Urothelium cell line (cell line): Measurements from ENCODE around the gene CUL4B.
"Not testable (repeated sequence)": the region's sequence is repeated elsewhere in the genome, so short reads cannot be mapped to it uniquely, and the experiment has no call there.

Source experiments
- DNase-seq: peaks from one replicate; pipeline ENCODE4 v3.0.0; 2011; ENCODE audit warnings: low spot score, mixed read lengths
- FAIRE-seq: peaks from 2 replicates; lab custom pipeline; 2011; peaks lifted over from hg19 to GRCh38; lab: Jason Lieb, UNC

Gene CUL4B

DNA sequence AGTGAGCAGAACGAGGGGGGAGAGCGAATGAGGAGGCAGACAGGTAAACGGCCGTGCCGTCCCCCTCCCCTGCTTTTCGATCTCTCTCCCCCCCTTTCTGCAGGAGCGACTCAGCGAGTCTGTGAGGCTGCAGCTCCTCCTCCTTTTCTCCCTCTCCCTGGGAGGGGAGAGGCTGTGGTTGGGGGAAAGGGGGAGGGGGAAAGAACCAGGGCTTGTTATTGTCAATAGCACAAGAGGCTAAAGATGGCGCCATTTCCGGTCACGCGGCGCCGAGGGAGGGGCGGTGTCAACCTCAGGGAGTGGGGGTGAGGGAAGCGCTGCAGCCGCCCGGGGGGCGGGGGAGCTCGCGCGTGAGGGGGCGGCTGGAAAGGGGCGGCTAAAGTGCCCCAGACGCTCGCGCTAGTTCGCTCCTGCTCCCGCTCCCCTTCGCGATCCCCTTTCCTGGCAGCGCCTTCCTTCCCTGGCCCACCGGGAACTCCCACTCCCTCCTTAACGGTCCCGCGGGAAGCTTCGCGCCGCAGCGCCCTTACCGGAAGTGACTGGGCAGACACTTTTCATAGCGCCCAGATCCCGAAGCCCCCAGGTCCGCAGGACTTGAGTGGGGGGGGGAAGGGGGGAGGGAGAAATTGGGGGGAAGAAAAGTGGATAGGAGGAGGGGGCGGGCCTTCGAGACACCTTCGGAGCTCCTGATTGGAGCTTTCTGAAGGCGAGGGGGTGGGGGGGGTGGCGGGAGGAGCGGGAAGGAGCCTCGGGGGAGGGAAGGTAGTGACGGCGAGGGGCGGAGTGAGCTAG lies at the start of gene CUL4B:
Gene CUL4B, minus strand, starts transcription at position 121 of the 792 bp plus-strand sequence. CDS start 324 bp downstream, outside the sequence.
- peak; percentile 67 for DNase-seq
- no peak for FAIRE-seq

DNA sequence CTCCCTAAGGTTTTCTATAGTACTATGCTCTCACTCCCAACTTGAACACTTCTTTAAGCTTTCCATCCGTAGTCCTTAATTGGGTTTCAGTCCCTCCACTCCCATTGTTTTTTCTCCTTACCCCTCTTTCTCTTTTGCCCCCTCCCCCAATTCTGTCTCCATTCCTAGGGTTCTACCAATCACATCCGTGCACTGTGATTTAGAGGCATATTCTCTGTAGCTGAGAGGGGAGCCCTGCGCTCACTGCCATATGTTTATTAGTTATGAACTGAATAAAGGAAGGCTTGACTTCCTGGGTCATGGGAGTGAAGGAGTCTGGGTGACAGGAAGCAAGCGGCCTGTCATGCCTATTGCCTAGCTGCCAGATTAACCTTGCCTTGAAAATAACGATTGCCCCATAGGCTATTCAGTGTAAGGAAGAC lies 43.6 kb upstream of the CUL4B start:
- FAIRE-seq (no peak), DNase-seq (peak; percentile 2)

DNA sequence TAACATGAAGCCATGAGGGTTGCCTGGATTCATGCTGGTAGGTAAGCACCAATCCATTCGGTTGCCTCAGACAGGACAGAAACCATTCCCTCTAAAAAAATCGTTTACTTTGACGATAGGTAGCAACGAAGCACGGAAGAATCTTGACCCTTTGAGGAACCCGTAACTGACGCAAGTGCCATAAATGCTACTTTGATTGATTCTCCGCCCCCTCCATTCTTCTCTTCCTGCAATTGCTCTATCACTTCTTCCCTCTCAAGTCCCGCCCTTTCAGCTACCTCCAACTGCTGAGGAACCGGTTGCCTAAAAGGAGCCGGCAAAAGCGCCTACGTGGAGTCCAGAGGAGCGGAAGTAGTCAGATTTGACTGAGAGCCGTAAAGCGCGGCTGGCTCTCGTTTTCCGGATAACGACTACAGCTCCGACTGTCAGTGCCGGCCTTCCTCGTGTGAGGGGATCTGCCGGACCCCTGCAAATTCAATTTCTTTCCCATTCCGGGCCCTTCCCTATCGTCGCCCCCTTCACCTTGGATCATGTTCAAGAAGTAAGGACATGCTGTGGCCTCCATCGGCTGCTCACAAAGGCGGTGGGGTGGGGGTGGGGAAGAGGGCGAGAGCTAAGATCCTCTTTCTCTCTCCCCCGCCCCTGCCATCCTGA lies 43.1 kb upstream of the CUL4B start, which contains the start of gene MCTS1:
Gene MCTS1, plus strand, starts transcription at position 395 of the 654 bp plus-strand sequence. Its CDS starts 136 bp downstream, at position 531.
- FAIRE-seq, result no peak
- peak; percentile 62 for DNase-seq

DNA sequence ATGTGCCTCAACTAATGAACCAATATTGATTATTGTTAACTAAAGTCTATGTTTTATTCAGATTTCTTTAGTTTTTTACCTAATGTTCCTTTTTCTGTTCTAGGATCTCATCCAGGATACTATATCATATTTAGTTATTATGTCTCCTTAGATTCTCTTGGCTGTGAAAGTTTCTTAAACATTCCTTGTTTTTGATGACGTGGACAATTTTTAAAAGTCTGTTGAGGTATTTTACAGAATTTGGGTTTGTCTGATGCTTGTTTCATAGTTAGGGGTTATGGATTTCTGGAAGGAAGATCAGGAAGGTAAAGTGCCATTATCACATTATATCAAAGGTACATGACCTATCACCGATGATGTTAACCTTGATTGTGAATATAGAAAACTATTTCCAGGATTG lies 24.9 kb upstream of the CUL4B start:
- FAIRE-seq, result no peak
- DNase-seq, result no peak

DNA sequence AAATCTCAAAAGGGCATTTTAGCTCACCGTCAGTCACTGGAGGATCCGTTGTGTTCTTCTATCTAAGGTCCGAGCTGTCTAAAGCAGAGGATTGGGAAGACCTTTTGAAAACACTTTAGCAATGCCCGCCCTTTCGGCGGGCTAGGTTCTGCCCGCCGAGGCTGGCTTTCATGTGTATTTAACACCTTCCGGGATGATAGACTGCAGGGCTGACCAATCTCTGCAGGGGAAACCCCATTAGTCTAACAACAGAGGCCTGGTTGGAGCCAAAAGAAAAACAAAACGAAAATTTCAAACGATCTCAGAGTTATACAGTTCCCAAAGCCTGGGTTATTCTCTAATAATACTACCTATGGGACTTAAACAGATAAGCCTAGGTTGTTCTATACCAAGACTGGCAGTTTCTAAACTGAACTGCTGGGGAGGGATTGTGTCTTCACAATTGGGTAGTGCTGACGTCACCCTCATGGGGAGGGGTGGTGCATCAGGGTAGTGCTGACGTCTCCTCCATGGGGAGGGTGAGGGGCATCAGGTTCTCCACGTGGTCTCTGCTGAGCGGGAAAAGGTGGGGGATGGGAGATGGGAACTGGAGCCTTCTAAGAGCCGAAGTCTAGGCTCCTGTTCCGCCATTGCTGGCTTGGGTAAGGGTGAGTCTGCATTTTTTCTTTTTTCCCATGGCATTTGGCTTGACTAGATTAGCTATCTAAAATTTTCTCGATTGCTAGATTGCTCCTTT lies 14.8 kb upstream of the CUL4B start:
- no peak for DNase-seq
- no peak for FAIRE-seq

DNA sequence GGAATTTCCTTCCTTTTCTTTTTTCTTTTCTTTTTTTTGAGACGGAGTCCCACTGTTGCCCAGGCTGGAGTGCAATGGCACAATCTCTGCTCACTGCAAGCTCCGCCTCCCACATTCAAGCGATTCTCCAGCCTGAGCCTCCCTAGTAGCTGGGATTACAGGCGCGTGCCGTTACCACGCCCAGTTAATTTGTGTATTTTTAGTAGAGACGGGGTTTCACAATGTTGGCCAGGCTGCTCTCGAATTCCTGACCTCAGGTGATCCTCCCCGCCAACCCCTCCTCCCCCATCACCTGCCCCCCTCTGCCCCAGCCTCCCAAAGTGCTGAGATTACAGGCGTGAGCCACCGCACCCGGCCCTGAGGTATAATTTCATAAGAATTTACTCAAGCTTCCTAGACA lies 13.0 kb upstream of the CUL4B start:
- DNase-seq, FAIRE-seq: not testable (repeated sequence)

DNA sequence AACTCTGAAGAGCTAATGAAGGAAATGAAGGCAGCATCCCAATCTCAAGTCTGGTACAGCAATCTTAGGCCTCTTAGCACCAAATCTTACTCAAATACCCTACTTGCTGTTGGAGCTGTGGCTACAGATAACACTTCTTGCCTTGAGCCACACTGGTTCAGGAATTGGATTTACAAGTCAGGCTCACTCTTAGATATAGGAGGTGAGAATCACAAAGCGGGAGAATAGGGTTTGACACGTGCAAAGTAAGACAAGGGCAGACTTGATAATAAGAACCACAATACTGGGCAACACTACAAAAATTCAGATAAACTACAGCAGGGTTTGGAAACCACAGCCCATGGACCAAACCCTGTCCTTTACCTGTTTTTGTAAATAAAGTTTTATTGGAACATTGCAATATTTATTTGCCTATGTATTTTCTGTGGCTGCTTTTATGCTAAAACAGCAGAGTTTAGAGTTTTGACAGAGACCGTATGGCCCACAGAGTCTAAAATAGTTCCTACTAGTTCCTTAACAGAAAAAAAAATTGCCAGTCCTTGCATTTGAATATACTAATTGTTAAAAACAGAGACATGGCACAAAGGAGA lies 9.3 kb upstream of the CUL4B start:
- FAIRE-seq (no peak), DNase-seq (no peak)

DNA sequence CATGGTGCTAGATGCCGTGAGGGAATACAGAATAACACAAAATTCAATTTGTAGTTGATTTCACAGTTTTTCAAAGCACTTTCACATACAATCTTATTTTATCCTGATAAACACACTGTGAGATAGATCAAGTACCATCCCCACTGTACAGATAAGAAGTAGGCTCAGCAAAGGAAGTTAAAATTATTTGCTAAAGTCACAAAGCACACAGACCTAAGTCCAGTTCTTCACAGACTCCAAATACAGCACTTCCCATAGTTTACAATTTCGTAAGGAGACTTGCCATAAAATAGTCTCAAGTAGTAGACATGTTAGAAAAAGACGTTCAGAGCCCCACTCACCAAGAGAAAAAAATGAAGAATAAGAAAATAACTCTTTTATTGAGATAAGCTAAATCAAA lies 7.8 kb upstream of the CUL4B start:
- DNase-seq (no peak), FAIRE-seq (no peak)

DNA sequence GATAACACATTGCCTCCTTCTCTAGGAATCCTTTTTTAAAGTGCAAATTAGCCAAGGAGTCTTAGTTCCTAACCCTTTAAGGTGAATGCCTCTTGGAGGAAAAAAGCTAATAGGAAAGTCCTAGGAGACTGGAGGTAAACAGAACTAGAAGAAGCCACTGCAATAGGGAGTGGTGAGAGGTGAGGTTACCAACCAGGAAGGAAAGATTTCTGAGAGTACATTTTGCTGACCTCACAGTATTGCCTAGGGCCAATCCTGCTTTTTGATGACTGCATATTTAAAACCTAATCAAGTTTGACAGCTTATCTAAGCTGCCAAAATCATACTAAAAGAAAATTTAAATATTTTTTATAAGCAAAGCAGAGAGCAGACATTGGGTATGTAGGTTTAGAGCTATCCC lies 7.3 kb upstream of the CUL4B start:
- no peak for DNase-seq
- no peak for FAIRE-seq

DNA sequence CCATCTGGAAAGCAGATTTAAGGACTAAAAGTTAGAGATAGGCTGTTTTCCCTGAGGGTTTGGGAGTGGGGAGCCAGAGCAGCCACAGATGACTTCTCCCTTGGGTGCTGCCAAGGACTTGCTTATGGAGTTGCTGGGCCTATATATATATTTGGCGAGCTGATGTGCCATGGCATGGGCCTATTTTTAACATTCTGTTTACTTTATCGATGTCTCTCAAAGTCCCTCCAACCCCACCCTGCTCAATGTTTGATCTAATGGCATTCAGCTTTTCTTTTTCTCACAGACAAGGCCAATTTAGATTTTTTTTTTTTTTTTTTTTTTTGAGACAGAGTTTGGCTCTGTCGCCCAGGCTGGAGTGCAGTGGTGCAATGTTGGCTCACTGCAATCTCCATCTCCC lies 6.1 kb upstream of the CUL4B start:
- DNase-seq (no peak), FAIRE-seq (no peak)

DNA sequence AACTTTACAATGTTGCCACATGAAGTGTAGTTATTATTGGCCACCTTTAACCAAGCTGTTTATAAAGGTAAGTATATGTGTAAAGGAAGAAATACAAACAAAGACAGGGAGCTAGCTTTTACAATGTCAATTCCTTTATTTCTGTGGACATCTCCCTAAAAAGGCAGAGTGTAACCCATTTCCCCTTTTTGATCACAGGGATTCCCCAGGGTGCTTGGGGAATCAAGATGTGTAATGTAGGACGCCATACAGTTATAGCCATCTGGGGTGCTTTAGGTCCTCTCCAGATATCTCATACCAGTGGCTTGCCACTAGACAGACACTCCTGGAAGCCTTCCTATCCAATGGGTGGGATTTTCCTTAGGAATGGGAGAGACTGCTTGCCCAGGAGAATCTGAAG lies 4.2 kb upstream of the CUL4B start:
- FAIRE-seq (no peak), DNase-seq (no peak)

DNA sequence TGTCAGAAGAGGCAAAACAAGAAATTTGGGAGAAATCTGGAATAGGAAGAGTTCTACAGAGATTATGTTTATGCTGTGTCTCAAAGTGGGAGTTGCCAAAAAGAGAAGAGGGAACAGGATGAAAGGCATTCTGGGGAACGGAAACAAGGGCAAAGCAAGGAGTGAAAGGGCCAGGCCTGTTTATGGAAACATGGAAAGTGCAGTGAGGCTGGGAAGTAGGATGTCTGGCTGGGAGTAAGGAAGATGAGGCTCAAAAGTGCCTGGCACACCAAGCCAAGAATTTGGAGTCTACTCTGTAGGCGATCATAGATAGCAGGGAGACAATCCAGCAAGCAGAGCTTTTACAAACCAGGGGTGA lies 1.8 kb upstream of the CUL4B start:
- FAIRE-seq, result no peak

DNA sequence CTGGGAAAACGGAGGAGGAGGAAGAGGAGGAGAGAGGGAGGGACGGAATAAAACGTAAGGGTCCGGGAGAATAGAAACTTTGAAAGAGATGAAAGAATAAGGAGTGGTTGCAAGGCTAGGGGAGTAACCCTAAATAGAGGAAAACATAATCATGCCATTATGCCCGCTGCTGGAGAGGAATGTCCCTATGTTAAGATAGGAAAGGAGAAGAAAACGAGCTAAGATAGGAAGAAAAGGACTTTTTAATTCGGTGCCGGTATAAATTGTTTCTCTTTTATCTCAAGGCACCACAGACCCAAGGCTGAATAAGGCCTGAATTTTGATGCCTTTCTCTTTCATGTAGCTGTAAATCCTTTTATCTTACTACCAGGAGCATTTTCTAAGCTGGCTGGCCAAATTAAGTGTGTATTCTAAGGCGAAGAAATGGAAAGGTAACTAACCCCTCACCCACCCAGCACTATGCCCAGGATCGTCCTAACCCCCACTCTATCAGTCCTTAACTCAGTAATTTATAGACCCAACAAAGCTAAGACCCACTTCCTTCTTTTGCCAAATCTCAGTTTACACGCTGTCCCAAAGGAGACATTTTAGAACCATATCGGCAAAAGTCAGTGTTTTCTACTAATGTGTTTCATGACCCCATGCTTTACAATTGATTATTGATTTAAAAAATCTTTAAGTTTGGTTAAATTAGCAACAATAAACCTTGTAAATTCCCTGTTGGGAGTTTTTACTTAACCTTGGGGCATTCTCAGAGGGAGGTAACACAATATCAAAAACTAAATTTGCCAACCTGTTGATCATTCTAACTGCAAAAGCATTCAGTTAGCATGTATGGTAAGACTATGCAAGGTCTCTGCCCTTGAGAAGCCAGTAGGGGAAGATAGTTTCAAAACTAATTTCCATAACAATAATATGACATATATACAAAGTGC lies 1.1 kb upstream of the CUL4B start:
- FAIRE-seq (no peak), DNase-seq (no peak)

More for the DNA sequence above, 1.8 kb upstream of the CUL4B start:
- DNase-seq, result no peak

DNA sequence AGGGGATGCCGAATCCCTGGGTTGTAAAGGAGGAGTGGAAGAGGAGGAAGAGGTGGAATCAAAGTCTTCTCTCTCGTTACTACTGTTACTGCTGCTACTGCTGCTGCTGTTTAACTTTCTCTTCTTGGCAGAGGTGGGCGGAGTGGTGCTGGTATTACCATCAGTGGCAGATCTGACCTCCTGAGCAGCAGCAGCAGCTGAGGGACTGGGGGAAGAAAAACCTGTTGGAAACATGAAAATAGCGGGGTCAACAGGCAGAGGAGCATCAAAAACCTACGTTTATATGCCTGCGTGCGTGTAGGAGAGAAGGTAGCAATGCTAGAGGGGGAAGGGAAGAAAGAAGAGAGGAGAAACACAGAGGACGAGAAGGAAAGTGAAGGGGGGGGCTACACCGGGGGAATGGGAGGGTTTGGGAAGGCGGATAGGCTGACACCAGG lies 339 bp downstream of the CUL4B start:
- DNase-seq (no peak), FAIRE-seq (no peak)

DNA sequence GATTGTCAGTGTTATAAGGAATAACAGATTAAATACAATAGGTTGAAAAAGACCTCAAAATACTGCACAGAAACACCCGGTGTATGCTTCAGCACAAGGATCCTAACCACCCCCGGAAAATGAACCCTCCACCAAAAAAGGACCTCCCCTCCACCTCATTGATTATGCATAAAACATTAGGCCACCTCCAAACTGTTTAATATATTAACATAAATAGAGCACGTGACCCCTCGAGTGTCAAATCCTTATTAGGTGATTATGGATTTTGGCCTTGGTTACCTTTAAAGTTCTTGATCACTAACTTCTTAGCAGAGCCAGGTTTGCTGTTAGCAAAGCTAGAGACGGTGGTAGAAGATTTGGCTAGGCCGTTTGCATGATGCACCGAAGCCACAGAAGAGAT lies 958 bp downstream of the CUL4B start:
- DNase-seq (no peak), FAIRE-seq (no peak)

DNA sequence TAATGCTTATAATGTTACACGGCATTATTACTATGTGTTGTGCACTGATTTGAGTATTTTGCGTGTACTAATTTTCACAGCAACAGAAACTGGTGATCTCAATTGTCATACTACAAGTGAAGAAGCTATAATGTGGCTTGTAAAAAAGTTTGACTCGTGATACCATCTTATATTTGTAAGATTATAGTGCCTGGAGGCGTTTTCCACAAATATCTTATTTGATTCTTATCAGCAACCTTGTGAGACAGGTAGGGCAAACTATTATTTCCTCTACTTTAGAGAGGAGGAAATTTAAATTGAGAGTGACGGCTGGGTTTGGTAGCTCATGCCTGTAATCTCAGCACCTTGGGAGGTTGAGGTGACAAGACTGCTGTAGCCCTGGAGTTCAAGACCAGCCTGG lies 4.5 kb downstream of the CUL4B start:
- DNase-seq (no peak), FAIRE-seq (no peak)

DNA sequence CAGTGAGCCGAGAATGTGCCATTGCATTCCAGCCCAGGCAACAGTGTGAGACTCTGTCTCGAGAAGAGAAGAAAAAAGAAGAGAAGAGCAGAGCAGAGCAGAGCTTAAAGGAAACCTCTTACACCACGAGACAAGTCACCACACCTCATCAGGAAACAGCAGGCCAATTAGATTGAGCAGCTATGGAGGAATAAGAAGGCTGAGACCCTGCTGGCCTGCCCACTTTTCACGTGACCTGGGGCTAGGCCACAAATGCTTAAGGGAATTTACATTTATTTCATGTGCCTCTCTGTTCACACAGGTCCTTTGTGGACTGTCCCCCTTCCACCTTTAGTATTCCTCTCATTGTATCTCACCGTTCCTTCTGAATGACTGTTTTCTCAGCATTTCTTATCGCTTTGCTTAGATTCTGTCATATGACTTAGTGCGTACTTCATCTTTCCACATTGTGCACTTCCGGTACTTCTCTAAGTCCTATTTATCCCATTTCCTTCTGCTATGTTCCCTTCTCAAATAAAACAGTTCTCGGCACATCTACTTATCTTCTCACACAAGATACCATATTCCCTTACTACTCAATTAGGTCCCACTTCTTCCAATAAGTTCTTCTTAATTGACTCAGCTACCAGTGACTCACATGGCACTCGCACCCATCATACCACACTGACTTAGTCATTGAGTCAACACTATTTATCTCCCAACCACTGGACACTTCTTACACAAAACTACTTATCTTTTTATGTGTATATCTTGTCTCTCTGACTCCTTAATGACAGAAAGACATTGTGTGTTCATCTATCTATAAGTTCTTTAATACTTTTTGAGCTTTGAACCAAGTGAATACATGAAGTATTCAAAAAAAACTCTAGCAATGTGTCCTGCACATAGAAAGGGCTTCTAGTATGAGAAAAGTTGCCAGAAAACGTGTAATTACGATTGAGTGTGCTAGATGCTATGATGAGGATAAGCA lies 11.0 kb downstream of the CUL4B start:
- DNase-seq, result peak; percentile 20
- FAIRE-seq, result no peak

DNA sequence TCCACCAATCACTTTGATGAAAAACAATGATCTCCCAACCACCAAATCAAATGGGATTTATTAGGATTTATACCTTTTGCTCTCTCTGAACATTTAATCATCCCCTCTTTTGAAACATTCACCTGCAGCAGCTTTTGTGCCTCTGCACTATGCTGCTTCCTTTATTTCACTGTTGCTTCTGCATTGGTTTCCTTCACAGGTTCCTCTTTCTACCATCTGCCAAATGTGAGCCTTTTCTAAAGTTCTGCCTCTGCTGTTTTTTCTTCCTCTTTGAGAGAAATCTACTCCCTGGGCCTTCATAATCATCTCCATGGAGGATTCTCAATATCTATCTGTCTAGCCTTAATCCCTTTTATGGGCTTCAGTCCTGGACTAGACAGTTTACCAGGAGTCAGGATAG lies 24.7 kb downstream of the CUL4B start:
- FAIRE-seq, result no peak
- DNase-seq, result no peak
